ENCODE measurements around the gene PDGFRB. TPM values are rescaled to one million over a fixed set of nuclear protein-coding genes. Genes with fewer than 3 reads are reported as not detected.

PDGFRB gene
- total and polyA plus RNA-seq, 9 of the 15 experiments (the other 6 are each of a cell fraction or from before 2014, with no cell fraction given) = 0.01 to 1.5 (median 0.09) TPM; not detected in 3

DNA sequence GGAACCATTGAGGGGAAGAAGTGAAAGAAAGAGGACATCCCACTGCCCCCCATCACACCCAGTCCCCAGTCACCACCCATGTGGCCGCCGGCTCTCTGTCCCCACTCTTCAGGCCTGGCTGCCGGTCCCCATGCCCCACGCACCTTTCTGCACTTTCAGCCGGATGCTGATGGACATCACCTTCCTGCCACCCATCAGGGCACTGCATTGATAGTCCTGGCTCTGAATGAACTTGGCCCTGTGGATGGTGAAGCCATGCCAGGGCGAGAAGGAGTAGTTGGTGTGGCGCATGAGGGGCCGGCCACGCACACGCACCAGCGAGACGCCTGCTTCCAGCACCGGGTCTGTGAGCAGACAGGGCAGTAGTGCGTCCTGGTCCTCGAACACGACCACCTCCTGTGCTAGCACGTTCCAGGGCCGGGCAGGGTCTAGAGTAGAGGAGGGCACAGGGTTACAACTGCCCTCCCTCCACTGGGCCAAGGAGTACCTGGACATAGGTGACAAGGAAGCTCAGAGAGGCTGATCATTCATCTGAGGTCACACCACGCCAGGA lies 75.7 kb downstream of the PDGFRB start:
- no peaks in the 10 kb centered on the region for H3K79me2 ChIP-seq (ENCODE audit: control insufficient read depth, insufficient read depth, low read length)
- in situ Hi-C loops (cut with MboI) (no loop called here), intact Hi-C loops (cut with micrococcal nuclease) (loop anchor here (10.0 kb wide), 1 partner anchor 45 kb away; no protein-coding TSS in a partner anchor)
- no peaks in the 10 kb centered on the region for H3K9me1 ChIP-seq (ENCODE audit: control insufficient read depth, insufficient read depth, low read length)
- no peak overlapping the region for H3K4me3 ChIP-seq
- H3K36me3 ChIP-seq (ENCODE audit: control insufficient read depth, insufficient read depth, low read length) = no peaks in the 10 kb centered on the region
- POLR2A ChIA-PET = no interaction called here
- CTCF ChIA-PET (ENCODE audit: low intra/inter-chr PET ratio) = no interaction called here
- DNase-seq (ENCODE audit: extremely low read depth in 1 of 4, low spot score in 3 of 4) = no peak
- peaks cover 12% of the 10 kb centered on the region; the same call in 1 of the 2 replicates for H4K20me1 ChIP-seq (replicated peaks; ENCODE audit: control insufficient read depth, insufficient read depth, low read length)
- 13% methylated on average over 18 of the region's 19 CpGs for WGBS (ENCODE audit: insufficient coverage, low coverage, missing lambda C conversion rate)
- H3K4me2 ChIP-seq (ENCODE audit: insufficient read depth, low read length) = no peak overlapping the region
- FAIRE-seq = no peak
- H3K4me1 ChIP-seq (replicated peaks in 1 of 2; ENCODE audit: control insufficient read depth in 2 of 2, insufficient read depth in 2 of 2, low read length in 2 of 2) = peaks cover 0 to 7% of the 10 kb centered on the region in 2 experiments; a peak in 2 of 5 replicates
- BruUV-seq (replicated peaks) = no TSS peak
- no peaks in the 10 kb centered on the region for H3K9me3 ChIP-seq (replicated peaks; ENCODE audit: control insufficient read depth, insufficient read depth, low read depth, low read length)
- peaks cover 31 to 88% of the 10 kb centered on the region in 2 experiments for H3K27me3 ChIP-seq (ENCODE audit: control insufficient read depth in 2 of 2, insufficient read depth in 2 of 2, low read length in 2 of 2)
- no peak overlapping the region for H3K27ac ChIP-seq (ENCODE audit: extremely low read depth, low read depth, low read length)
- no peak for ATAC-seq
- peak overlapping the region in 1 of 2 experiments; percentile 26; a peak in 1 of 4 replicates for H3K9ac ChIP-seq (ENCODE audit: insufficient read depth in 1 of 2, low read depth in 2 of 2, low read length in 2 of 2)
- no peak overlapping the region for H2AFZ ChIP-seq (ENCODE audit: low read depth, low read length)
- TF ChIP-seq OTX1 (CRISPR knock-in tag; IDR thresholded peaks at IDR 0.05) (no peak), RBM34 (IDR thresholded peaks at IDR 0.05; ENCODE audit: borderline replicate concordance, insufficient read depth, low read length) (no peak), POLR3G (IDR thresholded peaks at IDR 0.05; ENCODE audit: extremely low read depth, insufficient read length, insufficient replicate concordance) (no peak), ATF1 (CRISPR knock-in tag; IDR thresholded peaks at IDR 0.05) (no peak), ATF1 (tag; IDR thresholded peaks at IDR 0.05) (no peak), ZNF75A (CRISPR knock-in tag; IDR thresholded peaks at IDR 0.05) (no peak), HDAC3 (IDR thresholded peaks at IDR 0.05; ENCODE audit: borderline replicate concordance, partially characterized antibody) (no peak), ZNF140 (CRISPR knock-in tag; IDR thresholded peaks at IDR 0.05) (no peak), RBM25 (IDR thresholded peaks at IDR 0.05; ENCODE audit: low read depth, low read length, severe bottlenecking) (no peak)
- TF ChIP-seq, protein P1, sequence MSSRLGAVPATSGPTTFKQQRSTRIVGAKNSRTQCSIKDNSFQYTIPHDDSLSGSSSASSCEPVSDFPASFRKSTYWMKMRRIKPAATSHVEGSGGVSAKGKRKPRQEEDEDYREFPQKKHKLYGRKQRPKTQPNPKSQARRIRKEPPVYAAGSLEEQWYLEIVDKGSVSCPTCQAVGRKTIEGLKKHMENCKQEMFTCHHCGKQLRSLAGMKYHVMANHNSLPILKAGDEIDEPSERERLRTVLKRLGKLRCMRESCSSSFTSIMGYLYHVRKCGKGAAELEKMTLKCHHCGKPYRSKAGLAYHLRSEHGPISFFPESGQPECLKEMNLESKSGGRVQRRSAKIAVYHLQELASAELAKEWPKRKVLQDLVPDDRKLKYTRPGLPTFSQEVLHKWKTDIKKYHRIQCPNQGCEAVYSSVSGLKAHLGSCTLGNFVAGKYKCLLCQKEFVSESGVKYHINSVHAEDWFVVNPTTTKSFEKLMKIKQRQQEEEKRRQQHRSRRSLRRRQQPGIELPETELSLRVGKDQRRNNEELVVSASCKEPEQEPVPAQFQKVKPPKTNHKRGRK (tag; IDR thresholded peaks at IDR 0.05) = no peak
- TF ChIP-seq, protein P2, sequence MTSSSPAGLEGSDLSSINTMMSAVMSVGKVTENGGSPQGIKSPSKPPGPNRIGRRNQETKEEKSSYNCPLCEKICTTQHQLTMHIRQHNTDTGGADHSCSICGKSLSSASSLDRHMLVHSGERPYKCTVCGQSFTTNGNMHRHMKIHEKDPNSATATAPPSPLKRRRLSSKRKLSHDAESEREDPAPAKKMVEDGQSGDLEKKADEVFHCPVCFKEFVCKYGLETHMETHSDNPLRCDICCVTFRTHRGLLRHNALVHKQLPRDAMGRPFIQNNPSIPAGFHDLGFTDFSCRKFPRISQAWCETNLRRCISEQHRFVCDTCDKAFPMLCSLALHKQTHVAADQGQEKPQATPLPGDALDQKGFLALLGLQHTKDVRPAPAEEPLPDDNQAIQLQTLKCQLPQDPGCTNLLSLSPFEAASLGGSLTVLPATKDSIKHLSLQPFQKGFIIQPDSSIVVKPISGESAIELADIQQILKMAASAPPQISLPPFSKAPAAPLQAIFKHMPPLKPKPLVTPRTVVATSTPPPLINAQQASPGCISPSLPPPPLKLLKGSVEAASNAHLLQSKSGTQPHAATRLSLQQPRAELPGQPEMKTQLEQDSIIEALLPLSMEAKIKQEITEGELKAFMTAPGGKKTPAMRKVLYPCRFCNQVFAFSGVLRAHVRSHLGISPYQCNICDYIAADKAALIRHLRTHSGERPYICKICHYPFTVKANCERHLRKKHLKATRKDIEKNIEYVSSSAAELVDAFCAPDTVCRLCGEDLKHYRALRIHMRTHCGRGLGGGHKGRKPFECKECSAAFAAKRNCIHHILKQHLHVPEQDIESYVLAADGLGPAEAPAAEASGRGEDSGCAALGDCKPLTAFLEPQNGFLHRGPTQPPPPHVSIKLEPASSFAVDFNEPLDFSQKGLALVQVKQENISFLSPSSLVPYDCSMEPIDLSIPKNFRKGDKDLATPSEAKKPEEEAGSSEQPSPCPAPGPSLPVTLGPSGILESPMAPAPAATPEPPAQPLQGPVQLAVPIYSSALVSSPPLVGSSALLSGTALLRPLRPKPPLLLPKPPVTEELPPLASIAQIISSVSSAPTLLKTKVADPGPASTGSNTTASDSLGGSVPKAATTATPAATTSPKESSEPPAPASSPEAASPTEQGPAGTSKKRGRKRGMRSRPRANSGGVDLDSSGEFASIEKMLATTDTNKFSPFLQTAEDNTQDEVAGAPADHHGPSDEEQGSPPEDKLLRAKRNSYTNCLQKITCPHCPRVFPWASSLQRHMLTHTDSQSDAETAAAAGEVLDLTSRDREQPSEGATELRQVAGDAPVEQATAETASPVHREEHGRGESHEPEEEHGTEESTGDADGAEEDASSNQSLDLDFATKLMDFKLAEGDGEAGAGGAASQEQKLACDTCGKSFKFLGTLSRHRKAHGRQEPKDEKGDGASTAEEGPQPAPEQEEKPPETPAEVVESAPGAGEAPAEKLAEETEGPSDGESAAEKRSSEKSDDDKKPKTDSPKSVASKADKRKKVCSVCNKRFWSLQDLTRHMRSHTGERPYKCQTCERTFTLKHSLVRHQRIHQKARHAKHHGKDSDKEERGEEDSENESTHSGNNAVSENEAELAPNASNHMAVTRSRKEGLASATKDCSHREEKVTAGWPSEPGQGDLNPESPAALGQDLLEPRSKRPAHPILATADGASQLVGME (CRISPR knock-in tag; IDR thresholded peaks at IDR 0.05) = no peak
- TF ChIP-seq, protein P3, sequence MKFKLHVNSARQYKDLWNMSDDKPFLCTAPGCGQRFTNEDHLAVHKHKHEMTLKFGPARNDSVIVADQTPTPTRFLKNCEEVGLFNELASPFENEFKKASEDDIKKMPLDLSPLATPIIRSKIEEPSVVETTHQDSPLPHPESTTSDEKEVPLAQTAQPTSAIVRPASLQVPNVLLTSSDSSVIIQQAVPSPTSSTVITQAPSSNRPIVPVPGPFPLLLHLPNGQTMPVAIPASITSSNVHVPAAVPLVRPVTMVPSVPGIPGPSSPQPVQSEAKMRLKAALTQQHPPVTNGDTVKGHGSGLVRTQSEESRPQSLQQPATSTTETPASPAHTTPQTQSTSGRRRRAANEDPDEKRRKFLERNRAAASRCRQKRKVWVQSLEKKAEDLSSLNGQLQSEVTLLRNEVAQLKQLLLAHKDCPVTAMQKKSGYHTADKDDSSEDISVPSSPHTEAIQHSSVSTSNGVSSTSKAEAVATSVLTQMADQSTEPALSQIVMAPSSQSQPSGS (CRISPR knock-in tag; IDR thresholded peaks at IDR 0.05) = no peak
